8988T (cell line): ENCODE data around the gene DGKK.
"Not testable (repeated sequence)": the region's sequence is repeated elsewhere in the genome, so short reads cannot be mapped to it uniquely, and the experiment has no call there.

Source experiments
- DNase-seq: peaks from one replicate; pipeline ENCODE4 v3.0.0; 2011

The DGKK gene

GRCh38 chrX:50430917-50431575 lies 39.6 kb downstream of the DGKK start:
- DNase-seq, result no peak

GRCh38 chrX:50428174-50428573 lies 42.5 kb downstream of the DGKK start:
- no peak for DNase-seq

GRCh38 chrX:50407976-50408375 lies 62.6 kb downstream of the DGKK start:
- DNase-seq, result no peak

- DNase-seq, result no peak
Measured at GRCh38 chrX:50403903-50404302, 66.7 kb downstream of the DGKK start.

GRCh38 chrX:50402886-50403285 lies 67.7 kb downstream of the DGKK start:
- no peak for DNase-seq

- DNase-seq, result no peak
Measured at GRCh38 chrX:50393902-50394301, 76.7 kb downstream of the DGKK start.

GRCh38 chrX:50386520-50386919 lies 84.1 kb downstream of the DGKK start:
- DNase-seq, result no peak

- DNase-seq, result no peak
Measured at GRCh38 chrX:50381729-50382415, 88.8 kb downstream of the DGKK start.

- DNase-seq, result no peak
Measured at GRCh38 chrX:50375481-50376267, 95.0 kb downstream of the DGKK start.

- no peak for DNase-seq
Measured at GRCh38 chrX:50372966-50373365, 97.7 kb downstream of the DGKK start.

GRCh38 chrX:50343917-50344316 lies 126.7 kb downstream of the DGKK start:
- no peak for DNase-seq

- DNase-seq, result no peak
Measured at GRCh38 chrX:50333308-50333707, 137.3 kb downstream of the DGKK start.

GRCh38 chrX:50332668-50333067 lies 138.0 kb downstream of the DGKK start:
- not testable (repeated sequence) for DNase-seq

- DNase-seq, result no peak
Measured at GRCh38 chrX:50327235-50327634, 143.4 kb downstream of the DGKK start.
